Activated CD8-positive, alpha-beta memory T cell treated with anti-CD3 and anti-CD28 coated beads for 36 hours (primary cell): ENCODE measurements around the gene LILRB3. TPM values are rescaled to one million over a fixed set of nuclear protein-coding genes. Genes with fewer than 3 reads are reported as not detected.
"Not testable (repeated sequence)": the region's sequence is repeated elsewhere in the genome, so short reads cannot be mapped to it uniquely, and the experiment has no call there.

ENCODE experiments used
- CTCF ChIA-PET: fragments of 350-600 bp; sonication (Branson Sonifier 250); formaldehyde crosslinking; loops from one replicate; lab custom pipeline; 2021; ENCODE audit warnings: antibody characterized with exemption; lab: Charles Lee
- POLR2A ChIA-PET: fragments of 350-600 bp; sonication (Branson Sonifier 250); formaldehyde crosslinking; loops from one replicate; lab custom pipeline; 2021; ENCODE audit warnings: antibody characterized with exemption; lab: Charles Lee
- total RNA-seq, 2 experiments: library from RNA; stranded (reverse); gene quantifications; one replicate each; pipeline ENCODE4 v1.2.3, GENCODE V29; 2021

Gene LILRB3
- total RNA-seq, 2 experiments from 2014 or later, result not detected

GRCh38 chr19:54247106-54247930, 24.5 kb upstream of the LILRB3 start:
- POLR2A ChIA-PET, result no interaction called here
- CTCF ChIA-PET, result interaction anchor here (1.8 kb wide), 1 partner anchor 15 kb away, joined by 3 read pairs; no protein-coding TSS in a partner anchor

- ChIA-PET POLR2A (no interaction called here), CTCF (interaction anchor here (0.7 kb wide), 1 partner anchor 473 kb away, joined by 3 read pairs; no protein-coding TSS in a partner anchor)
Observed at GRCh38 chr19:54245936-54246335, 23.1 kb upstream of the LILRB3 start.

GRCh38 chr19:54243809-54244208, 21.0 kb upstream of the LILRB3 start:
- POLR2A ChIA-PET, CTCF ChIA-PET: not testable (repeated sequence)

- POLR2A ChIA-PET, CTCF ChIA-PET: not testable (repeated sequence)
Observed at GRCh38 chr19:54242646-54243045, 19.8 kb upstream of the LILRB3 start, which contains the start of gene LILRA6. Gene LILRA6, minus strand, starts transcription at chr19:54242790.

- CTCF ChIA-PET, POLR2A ChIA-PET: not testable (repeated sequence)
Observed at GRCh38 chr19:54242234-54242633, 19.4 kb upstream of the LILRB3 start.

GRCh38 chr19:54240372-54241336, 17.8 kb upstream of the LILRB3 start:
- POLR2A ChIA-PET, CTCF ChIA-PET: not testable (repeated sequence)

- POLR2A ChIA-PET, CTCF ChIA-PET: not testable (repeated sequence)
Observed at GRCh38 chr19:54239491-54240371, 16.9 kb upstream of the LILRB3 start.

GRCh38 chr19:54233941-54234340, 11.1 kb upstream of the LILRB3 start:
- ChIA-PET POLR2A (no interaction called here), CTCF (interaction anchor here (1.4 kb wide), 1 partner anchor 32 kb away, joined by 4 read pairs; no protein-coding TSS in a partner anchor)

- ChIA-PET CTCF (interaction anchor here (0.7 kb wide), 1 partner anchor 60 kb away, joined by 3 read pairs; no protein-coding TSS in a partner anchor), POLR2A (no interaction called here)
Observed at GRCh38 chr19:54231077-54231931, 8.5 kb upstream of the LILRB3 start.

GRCh38 chr19:54230031-54230430, 7.2 kb upstream of the LILRB3 start:
- CTCF ChIA-PET, result interaction anchor here (0.6 kb wide), 1 partner anchor 71 kb away, joined by 4 read pairs; no protein-coding TSS in a partner anchor
- POLR2A ChIA-PET, result no interaction called here

- ChIA-PET CTCF (interaction anchor here (0.6 kb wide), 1 partner anchor 70 kb away, joined by 4 read pairs; no protein-coding TSS in a partner anchor), POLR2A (no interaction called here)
Observed at GRCh38 chr19:54229146-54229545, 6.3 kb upstream of the LILRB3 start.

GRCh38 chr19:54224619-54225018, 1.8 kb upstream of the LILRB3 start:
- CTCF ChIA-PET, POLR2A ChIA-PET: not testable (repeated sequence)

GRCh38 chr19:54223937-54224281, 1.1 kb upstream of the LILRB3 start:
- POLR2A ChIA-PET, result interaction anchor here (0.6 kb wide), 1 partner anchor 32 kb away, joined by 3 read pairs; no protein-coding TSS in a partner anchor

GRCh38 chr19:54223277-54223936, 600 bp upstream of the LILRB3 start:
- POLR2A ChIA-PET, result interaction anchor here (0.6 kb wide), 1 partner anchor 32 kb away, joined by 3 read pairs; no protein-coding TSS in a partner anchor

More at GRCh38 chr19:54223937-54224281, 1.1 kb upstream of the LILRB3 start:
- CTCF ChIA-PET, result not testable (repeated sequence)

GRCh38 chr19:54221947-54222346, 860 bp downstream of the LILRB3 start:
- CTCF ChIA-PET, POLR2A ChIA-PET: not testable (repeated sequence)

More at GRCh38 chr19:54223277-54223936, 600 bp upstream of the LILRB3 start:
- CTCF ChIA-PET, result not testable (repeated sequence)

- POLR2A ChIA-PET, CTCF ChIA-PET: not testable (repeated sequence)
Observed at GRCh38 chr19:54219702-54220101, 3.1 kb downstream of the LILRB3 start.
